K562 (cell line): ENCODE data around the gene ERICH6. TPM values are rescaled to one million over a fixed set of nuclear protein-coding genes. Genes with fewer than 3 reads are reported as not detected.

Source experiments
- ARID4B ChIP-seq: sonication (generic); formaldehyde crosslinking; IDR thresholded peaks from 2 replicates; pipeline ENCODE4 v1.8.0; 2022; ENCODE audit warnings: mild to moderate bottlenecking, missing genetic modification reagents
- MAFK ChIP-seq: IDR thresholded peaks from 2 replicates; pipeline ENCODE4 v1.6.1; 2011; ENCODE audit warnings: low read length, improper control_type of control experiment
- PURB ChIP-seq: sonication (generic); formaldehyde crosslinking; IDR thresholded peaks from 2 replicates; pipeline ENCODE4 v1.9.0; 2021; ENCODE audit warnings: low read depth, mild to moderate bottlenecking, missing genetic modification reagents
- polyA plus RNA-seq, 8 experiments: library from polyadenylated mRNA; depleted of rRNA in 4 of 8; stranded (reverse) in 5 of 8; unstranded in 3 of 8; fragments of >200 nt; fragmentation: Nextera tagmentation in 2 of 8; fragmentation: Illumina TruSeq in 1 of 8; extraction: Ambion mirVana in 2 of 8; extraction: Trizol in 1 of 8; gene quantifications; 2 replicates each; pipeline versions ENCODE4 v1.2.1 to v1.2.3, GENCODE V29; 2011 to 2014; ENCODE audit warnings: inconsistent platforms in 1 of 8, missing spikeins in 1 of 8
- total RNA-seq, 7 experiments: library from RNA; depleted of rRNA in 6 of 7; stranded (reverse); fragments of >200 nt in 6 of 7; fragmentation: Illumina TruSeq in 2 of 7; extraction: Trizol in 2 of 7; gene quantifications; 2 replicates each; pipeline versions ENCODE4 v1.2.1 to v1.2.3, GENCODE V29; 2011 to 2021; ENCODE audit warnings: low replicate concordance in 1 of 7
- TF ChIP-seq, protein P1 (sequence below): fragments of 200-600 bp; sonication (generic); IDR thresholded peaks from one replicate; pipeline ENCODE4 v1.6.1; 2012; ENCODE audit warnings: mild to moderate bottlenecking, low read depth, low read length, inconsistent platforms

The ERICH6 gene
- total and polyA plus RNA-seq, 9 of the 15 experiments (the other 6 are each of a cell fraction or from before 2014, with no cell fraction given), result not detected

DNA sequence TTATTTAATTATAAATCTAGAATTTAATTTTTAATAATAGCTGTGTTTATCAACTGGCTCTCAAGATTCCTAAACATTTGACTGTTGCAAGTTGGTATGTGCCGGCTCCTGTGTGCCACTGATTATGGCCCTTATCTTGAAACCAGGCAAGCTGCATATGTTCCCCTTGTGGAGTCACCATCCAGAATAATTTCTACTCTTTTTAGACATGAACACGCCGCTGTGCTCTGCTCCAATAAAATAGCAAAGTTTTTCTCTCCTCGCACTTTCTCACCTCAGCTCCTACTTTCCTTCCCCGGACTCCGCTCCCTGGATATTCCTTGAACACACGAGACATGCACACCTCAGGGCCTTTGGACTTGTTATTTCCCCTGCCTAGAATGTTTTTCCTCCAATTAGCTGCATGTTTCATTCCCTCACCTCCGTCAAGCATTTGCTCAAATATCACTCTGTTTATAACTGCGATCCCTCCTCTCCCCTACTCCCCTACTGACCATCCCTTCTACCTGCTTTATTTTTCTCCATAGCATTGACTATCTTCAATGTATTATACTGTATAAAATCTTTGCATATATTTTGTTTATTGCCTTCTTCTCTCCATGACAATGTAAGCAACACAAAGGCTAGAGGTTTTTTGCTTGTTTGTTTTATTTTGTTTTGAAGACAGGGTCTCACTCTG lies 26.1 kb upstream of the ERICH6 start (continued):
- TF ChIP-seq, protein P1, sequence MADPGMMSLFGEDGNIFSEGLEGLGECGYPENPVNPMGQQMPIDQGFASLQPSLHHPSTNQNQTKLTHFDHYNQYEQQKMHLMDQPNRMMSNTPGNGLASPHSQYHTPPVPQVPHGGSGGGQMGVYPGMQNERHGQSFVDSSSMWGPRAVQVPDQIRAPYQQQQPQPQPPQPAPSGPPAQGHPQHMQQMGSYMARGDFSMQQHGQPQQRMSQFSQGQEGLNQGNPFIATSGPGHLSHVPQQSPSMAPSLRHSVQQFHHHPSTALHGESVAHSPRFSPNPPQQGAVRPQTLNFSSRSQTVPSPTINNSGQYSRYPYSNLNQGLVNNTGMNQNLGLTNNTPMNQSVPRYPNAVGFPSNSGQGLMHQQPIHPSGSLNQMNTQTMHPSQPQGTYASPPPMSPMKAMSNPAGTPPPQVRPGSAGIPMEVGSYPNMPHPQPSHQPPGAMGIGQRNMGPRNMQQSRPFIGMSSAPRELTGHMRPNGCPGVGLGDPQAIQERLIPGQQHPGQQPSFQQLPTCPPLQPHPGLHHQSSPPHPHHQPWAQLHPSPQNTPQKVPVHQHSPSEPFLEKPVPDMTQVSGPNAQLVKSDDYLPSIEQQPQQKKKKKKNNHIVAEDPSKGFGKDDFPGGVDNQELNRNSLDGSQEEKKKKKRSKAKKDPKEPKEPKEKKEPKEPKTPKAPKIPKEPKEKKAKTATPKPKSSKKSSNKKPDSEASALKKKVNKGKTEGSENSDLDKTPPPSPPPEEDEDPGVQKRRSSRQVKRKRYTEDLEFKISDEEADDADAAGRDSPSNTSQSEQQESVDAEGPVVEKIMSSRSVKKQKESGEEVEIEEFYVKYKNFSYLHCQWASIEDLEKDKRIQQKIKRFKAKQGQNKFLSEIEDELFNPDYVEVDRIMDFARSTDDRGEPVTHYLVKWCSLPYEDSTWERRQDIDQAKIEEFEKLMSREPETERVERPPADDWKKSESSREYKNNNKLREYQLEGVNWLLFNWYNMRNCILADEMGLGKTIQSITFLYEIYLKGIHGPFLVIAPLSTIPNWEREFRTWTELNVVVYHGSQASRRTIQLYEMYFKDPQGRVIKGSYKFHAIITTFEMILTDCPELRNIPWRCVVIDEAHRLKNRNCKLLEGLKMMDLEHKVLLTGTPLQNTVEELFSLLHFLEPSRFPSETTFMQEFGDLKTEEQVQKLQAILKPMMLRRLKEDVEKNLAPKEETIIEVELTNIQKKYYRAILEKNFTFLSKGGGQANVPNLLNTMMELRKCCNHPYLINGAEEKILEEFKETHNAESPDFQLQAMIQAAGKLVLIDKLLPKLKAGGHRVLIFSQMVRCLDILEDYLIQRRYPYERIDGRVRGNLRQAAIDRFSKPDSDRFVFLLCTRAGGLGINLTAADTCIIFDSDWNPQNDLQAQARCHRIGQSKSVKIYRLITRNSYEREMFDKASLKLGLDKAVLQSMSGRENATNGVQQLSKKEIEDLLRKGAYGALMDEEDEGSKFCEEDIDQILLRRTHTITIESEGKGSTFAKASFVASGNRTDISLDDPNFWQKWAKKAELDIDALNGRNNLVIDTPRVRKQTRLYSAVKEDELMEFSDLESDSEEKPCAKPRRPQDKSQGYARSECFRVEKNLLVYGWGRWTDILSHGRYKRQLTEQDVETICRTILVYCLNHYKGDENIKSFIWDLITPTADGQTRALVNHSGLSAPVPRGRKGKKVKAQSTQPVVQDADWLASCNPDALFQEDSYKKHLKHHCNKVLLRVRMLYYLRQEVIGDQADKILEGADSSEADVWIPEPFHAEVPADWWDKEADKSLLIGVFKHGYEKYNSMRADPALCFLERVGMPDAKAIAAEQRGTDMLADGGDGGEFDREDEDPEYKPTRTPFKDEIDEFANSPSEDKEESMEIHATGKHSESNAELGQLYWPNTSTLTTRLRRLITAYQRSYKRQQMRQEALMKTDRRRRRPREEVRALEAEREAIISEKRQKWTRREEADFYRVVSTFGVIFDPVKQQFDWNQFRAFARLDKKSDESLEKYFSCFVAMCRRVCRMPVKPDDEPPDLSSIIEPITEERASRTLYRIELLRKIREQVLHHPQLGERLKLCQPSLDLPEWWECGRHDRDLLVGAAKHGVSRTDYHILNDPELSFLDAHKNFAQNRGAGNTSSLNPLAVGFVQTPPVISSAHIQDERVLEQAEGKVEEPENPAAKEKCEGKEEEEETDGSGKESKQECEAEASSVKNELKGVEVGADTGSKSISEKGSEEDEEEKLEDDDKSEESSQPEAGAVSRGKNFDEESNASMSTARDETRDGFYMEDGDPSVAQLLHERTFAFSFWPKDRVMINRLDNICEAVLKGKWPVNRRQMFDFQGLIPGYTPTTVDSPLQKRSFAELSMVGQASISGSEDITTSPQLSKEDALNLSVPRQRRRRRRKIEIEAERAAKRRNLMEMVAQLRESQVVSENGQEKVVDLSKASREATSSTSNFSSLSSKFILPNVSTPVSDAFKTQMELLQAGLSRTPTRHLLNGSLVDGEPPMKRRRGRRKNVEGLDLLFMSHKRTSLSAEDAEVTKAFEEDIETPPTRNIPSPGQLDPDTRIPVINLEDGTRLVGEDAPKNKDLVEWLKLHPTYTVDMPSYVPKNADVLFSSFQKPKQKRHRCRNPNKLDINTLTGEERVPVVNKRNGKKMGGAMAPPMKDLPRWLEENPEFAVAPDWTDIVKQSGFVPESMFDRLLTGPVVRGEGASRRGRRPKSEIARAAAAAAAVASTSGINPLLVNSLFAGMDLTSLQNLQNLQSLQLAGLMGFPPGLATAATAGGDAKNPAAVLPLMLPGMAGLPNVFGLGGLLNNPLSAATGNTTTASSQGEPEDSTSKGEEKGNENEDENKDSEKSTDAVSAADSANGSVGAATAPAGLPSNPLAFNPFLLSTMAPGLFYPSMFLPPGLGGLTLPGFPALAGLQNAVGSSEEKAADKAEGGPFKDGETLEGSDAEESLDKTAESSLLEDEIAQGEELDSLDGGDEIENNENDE, result no peak
- TF ChIP-seq ARID4B, result no peak
- no peak for TF ChIP-seq MAFK
- TF ChIP-seq PURB (CRISPR knock-in tag), result no peak
